Neural cell (in vitro differentiated cells): ENCODE data around the gene SHISA7.

Source experiments
- CTCF ChIP-seq: fragments of 450-650 bp; IDR thresholded peaks from 2 replicates; pipeline ENCODE4 v1.5.1; 2014; ENCODE audit warnings: antibody characterized with exemption, mild to moderate bottlenecking, moderate library complexity; ENCODE audit not compliant: poor library complexity, severe bottlenecking
- EZH2 ChIP-seq: fragments of 200-600, 300-800 bp; shearing (Covaris generic), sonication (generic); IDR thresholded peaks from 2 replicates; pipeline ENCODE4 v1.6.1; 2014; ENCODE audit warnings: antibody characterized with exemption, low read length, borderline replicate concordance, mild to moderate bottlenecking; ENCODE audit not compliant: insufficient read depth, poor library complexity, severe bottlenecking

GRCh38 chr19:55431183-55431582 lies 11.9 kb downstream of the SHISA7 start:
- TF ChIP-seq EZH2, result no peak
- TF ChIP-seq CTCF, result no peak
